NCI-H1092 treated with DMSO at 0.1 percent for 48 hours (cell line): ENCODE data around the gene BMP4.
"Not testable (repeated sequence)": the region's sequence is repeated elsewhere in the genome, so short reads cannot be mapped to it uniquely, and the experiment has no call there.

Experiments used
- DNase-seq: peaks from one replicate; lab custom pipeline; 2025; lab: John Stamatoyannopoulos, UW

The BMP4 gene

DNA sequence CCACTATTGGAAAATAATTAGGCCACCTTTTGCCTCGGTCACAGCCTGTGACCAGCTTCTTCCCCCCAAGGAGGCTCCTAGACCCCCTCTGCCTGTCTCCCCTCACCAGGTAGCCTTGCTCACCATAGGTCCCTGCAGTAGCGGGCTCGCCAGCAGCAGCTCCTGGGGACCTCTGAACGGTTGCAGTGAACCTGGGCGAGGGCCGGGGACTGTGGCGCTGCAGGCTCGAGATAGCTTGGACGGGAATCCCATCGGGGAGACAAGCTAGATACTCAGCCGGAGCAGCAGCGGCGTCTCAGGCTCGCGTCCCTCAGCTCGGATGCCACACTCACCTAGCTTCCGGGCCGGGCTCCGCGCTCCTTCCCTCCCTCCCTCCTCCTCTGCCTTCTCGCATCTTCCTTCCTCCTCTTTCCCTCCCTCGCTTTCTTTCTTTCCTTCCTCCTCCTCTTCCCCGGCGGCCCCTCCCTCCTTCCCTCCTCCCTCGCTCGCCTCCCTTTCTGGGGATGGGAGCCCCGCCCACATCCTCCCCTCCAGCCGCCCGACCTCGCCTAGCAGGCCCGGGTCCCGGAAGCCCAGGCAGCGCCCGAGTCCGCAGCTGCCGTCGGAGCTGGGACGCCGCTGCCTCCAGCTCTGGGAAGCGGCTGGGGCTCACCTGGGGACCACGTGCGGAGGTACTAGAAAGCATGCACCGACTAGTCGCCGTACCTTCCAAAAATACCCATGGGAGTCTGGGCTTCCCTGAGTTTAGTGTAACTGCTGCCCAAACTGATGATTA is at the start of gene BMP4:
Gene BMP4, minus strand, starts transcription at position 399 of the 775 bp plus-strand sequence. CDS start 4,603 bp downstream, outside the sequence.
- DNase-seq, result no peak

- no peak for DNase-seq
These were observed 46.4 kb upstream of the BMP4 start for GRCh38 chr14:54003064-54003463.

DNA sequence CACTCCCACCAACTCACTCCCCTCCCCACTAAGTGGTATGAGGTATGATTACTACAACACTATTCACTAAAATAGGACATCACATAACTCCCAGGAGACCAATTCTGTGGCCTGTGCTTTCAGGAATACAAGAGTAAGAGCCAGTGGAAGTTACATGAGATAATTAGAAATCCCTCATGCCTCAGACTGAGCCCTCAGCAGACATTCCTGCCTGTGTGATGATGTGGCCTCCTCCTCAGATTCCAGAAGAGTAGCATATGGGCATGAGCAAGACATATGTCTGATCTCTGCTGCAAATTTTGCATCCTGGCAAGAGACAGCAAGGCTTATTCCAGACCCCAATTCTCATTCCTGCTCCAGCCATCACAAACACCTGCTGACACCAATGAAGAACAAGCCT is 46.0 kb upstream of the BMP4 start:
- no peak for DNase-seq

GRCh38 chr14:54001189-54001878 is 44.7 kb upstream of the BMP4 start:
- DNase-seq, result no peak

GRCh38 chr14:54000341-54000811 is 43.8 kb upstream of the BMP4 start:
- no peak for DNase-seq

DNA sequence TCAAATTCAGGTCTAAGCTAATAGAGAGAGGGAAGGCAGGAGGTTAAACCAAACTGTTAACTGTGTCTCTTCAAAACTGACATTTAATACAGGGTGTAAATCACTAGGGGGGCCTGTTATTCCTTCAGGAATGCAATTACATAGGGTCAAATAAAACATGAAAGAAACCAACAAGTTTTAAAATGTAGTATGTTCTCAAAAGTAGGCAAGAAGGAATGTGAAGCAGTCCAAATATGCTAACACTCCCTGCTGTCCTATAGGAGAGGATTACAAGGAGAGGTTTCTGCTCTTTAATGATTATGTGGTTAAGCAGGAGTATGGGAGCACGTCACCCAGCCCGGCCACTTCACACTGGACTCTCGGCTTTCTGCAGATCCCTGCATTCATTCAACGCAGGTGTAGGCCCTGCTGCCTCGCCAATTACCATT is 42.5 kb upstream of the BMP4 start:
- no peak for DNase-seq

DNA sequence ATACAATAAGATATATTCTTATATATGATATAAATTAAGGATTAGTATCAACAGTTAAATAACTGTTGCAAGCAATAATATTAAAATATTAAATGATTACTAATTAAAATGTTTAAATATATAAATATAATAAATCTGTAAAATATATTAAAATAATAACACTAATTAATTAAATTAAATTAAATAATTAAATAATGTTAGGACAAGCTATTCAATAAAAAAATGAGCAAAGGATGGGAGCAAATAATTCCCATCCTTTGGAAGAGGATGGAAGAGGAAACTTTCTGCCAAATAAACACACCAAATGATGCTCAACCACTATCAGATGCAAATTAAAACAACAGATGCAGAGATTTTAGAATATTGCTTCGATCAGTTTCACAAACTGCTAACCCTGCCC is 39.4 kb upstream of the BMP4 start:
- no peak for DNase-seq

DNA sequence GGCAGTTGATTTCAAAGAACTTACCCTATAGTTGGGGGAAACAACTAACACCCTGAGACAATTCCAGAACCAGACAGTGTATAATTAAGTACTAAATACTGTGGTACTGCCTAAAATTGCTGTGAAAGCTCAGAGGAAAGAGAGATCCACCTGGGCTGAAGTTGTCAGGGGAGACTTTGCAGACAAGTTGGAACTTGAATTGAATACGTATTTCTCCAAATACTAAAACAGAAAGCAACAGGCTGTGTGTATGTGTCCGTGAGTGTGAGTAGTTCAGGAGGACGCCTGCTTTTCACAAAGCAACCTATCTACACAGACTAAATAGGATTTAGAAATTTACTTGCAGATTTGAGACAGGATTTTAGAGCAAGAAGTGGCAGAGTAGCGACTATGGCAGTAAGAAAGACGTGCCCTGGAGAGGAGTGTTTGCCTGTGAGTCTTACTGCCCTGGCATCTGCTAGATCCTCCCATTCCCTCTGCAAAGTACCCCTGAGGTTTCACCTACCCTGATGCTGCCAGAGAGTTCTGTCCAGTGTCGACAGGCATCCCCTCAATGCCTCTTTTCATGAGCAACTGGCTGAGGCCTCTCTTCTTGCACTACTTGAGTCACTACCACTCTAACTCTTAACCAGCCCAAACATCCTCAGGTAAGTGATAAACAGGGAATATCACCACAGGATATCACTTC is 37.4 kb upstream of the BMP4 start:
- no peak for DNase-seq

- DNase-seq, result no peak
These were observed 34.4 kb upstream of the BMP4 start for GRCh38 chr14:53990978-53991377.

DNA sequence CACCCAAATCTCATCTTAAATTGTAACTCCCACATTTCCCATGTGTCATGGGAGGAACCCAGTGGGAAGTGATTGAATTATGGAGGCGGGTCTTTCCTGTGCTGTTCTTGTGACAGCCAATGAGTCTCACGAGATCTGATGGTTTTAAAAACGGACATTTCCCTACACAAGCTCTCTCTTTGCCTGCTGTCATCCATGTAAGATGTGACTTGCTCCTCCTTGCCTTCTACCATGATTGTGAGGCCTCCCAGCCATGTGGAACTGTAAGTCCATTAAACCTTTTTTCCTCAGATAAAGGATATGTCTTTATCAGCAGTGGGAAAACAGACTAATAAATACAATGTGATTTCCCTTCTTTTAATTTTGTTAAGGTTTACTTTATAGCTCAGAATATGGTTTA is 30.1 kb upstream of the BMP4 start:
- DNase-seq, result not testable (repeated sequence)

GRCh38 chr14:53984958-53985357 is 28.3 kb upstream of the BMP4 start:
- DNase-seq, result not testable (repeated sequence)

DNA sequence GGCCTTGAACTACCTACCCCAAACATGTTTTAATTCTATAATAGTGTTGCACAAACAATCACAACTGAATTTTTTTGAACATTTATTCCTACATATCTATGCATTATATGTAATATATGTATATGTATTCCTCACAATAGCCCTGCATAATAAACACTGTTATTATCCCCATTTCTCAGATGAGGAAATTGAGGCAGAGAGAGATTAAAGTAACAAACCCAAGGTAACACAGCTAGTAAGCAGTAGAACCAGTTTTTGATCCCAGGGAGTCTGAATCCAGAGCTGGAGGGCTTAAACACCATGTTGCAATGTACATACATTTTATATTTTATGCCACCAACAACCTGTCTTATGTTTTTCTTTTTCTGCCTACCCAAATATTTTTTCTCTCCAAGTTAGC is 26.5 kb upstream of the BMP4 start:
- DNase-seq, result no peak

- no peak for DNase-seq
These were observed 25.9 kb upstream of the BMP4 start for GRCh38 chr14:53982546-53982945.

DNA sequence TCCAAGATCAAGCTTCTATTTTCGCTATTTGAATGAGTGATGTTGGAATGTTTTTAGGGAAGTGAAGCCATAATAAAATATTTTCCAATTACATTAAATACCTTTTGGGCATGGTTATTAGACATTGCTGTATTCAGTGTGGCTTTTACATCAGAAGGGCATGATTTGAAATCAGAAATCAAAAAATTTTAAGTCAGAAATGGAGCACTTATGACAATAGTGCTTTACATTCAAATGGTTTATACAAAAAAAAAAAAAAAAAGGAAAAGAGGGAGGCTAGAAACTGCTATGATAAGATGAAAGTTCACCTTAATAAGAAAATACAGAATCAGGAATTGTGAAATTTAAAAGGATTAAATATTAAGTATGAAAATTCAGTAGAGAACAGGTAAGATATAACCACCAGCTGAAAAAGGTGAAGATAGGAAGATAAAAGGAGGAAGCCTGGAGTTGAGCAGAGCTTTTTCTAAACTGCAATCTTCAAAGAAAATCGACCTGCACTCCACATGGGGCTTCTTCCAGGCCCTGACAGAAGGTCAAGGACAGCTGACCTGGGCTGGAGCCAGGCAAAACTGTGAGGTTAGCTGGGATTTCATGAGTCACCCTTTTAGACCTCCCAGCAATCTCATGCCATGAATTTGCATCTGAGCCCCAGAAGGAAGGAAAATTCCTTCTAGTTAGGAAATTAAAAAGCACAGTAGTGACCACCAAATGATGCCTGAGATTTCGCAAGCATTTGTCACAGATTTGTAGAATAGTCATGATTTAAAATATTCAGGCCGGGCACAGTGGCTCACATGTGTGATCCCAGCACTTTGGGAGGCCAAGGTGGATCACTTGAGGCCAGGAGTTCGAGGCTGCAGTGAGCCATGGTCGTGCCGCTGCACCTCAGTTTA is 23.4 kb upstream of the BMP4 start:
- DNase-seq, result no peak

- no peak for DNase-seq
These were observed 22.6 kb upstream of the BMP4 start for GRCh38 chr14:53979113-53979681.

DNA sequence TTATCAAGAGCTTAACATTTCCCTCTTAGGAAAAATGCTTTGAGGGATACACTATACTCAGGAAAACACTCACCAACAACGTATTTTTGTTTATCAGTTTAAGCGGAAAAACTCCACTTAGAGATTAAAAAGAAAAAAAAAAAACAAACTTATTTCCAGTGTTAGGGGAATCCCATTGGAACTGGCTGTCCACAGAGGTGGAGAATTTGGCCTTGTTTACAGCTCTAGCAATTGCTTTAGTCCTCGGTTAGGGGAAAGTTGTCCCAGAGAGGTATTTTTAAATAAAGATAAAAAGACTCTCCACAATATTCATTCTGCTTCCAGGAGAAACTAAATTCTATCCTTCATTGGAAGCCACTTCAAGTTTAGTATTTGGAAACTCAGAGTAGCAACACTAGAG is 21.6 kb upstream of the BMP4 start:
- DNase-seq, result no peak

DNA sequence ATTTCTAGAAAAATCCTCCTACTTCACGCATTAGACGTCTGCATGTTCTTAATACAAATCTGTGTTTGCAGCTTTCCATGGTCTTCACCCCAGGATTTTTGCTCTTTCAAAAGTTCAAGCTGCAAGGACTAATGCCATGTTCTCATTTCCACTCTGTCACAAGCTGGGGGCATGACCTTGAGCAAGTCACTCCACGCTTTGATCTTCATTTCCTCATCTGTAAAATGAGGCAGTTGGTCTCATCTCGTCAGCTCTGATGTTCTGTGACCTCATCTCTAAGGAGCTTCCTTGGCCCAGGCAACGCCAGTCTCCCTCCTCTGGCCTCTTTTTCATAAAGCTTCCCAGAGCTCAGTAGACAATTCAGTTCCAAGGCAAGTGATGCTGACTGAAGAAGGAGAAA is 18.8 kb upstream of the BMP4 start:
- no peak for DNase-seq

DNA sequence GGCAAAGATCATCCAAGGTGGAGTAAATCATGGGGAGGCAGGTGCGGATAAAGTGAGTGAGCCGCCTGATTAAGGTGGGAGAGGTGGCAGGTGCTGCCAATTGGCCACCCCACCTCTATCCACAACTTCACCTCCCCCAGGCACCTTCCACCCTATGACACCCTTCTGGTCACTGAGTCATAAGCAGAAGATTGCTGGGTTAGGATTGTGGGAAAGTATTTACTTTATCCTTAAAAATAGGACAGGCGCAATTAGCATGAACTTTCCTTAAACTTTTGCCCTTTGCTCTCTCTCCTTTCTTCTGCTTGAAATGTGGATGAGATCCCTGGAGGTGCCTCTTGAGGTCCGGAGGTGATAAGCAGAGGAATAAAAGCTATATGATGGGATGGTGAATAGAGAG is 14.9 kb upstream of the BMP4 start:
- DNase-seq, result no peak

- no peak for DNase-seq
These were observed 12.7 kb upstream of the BMP4 start for GRCh38 chr14:53969326-53969725.

GRCh38 chr14:53968726-53969125 is 12.1 kb upstream of the BMP4 start:
- no peak for DNase-seq

GRCh38 chr14:53967606-53968005 is 11.0 kb upstream of the BMP4 start:
- DNase-seq, result no peak
